Smooth muscle cell (in vitro differentiated cells): ENCODE measurements around the gene ANKLE2. TPM values are rescaled to one million over a fixed set of nuclear protein-coding genes. Genes with fewer than 3 reads are reported as not detected.

Experiments
- DNase-seq: peaks from one replicate; lab custom pipeline; 2025; ENCODE audit not compliant: unreplicated experiment; lab: John Stamatoyannopoulos, UW
- H2AFZ ChIP-seq: fragments of 200-600 bp; sonication (generic); 2 replicates; pipeline ENCODE4 v1.6.0; 2016; ENCODE audit warnings: antibody characterized with exemption, low read depth, mild to moderate bottlenecking
- H3F3A ChIP-seq: fragments of 200-600 bp; sonication (generic); 2 replicates; pipeline ENCODE4 v1.6.0; 2017; ENCODE audit warnings: antibody characterized with exemption, low read depth
- H3K27ac ChIP-seq: fragments of 200-600 bp; sonication (generic); 2 replicates; pipeline ENCODE4 v1.5.1; 2016; ENCODE audit warnings: low read depth, mild to moderate bottlenecking
- H3K27me3 ChIP-seq: fragments of 200-600 bp; sonication (generic); 2 replicates; pipeline ENCODE4 v1.6.1; 2016; ENCODE audit warnings: low read depth, mild to moderate bottlenecking
- H3K36me3 ChIP-seq: fragments of 200-600 bp; sonication (generic); 2 replicates; pipeline ENCODE4 v1.5.1; 2016; ENCODE audit warnings: low read depth
- H3K4me1 ChIP-seq: fragments of 200-600 bp; sonication (generic); 2 replicates; pipeline ENCODE4 v1.5.1; 2016; ENCODE audit warnings: low read depth
- H3K4me2 ChIP-seq: fragments of 200-600 bp; sonication (generic); 2 replicates; pipeline ENCODE4 v1.6.0; 2016; ENCODE audit warnings: mild to moderate bottlenecking
- H3K4me3 ChIP-seq: fragments of 200-600 bp; sonication (generic); 2 replicates; pipeline ENCODE4 v1.5.1; 2016; ENCODE audit warnings: mild to moderate bottlenecking
- H3K79me2 ChIP-seq: fragments of 200-600 bp; sonication (generic); 2 replicates; pipeline ENCODE4 v1.6.0; 2016; ENCODE audit warnings: low read depth, mild to moderate bottlenecking
- H3K9ac ChIP-seq: fragments of 200-600 bp; sonication (generic); 2 replicates; pipeline ENCODE4 v1.6.0; 2016; ENCODE audit warnings: low read depth
- H3K9me3 ChIP-seq: fragments of 200-600 bp; sonication (generic); replicated peaks from 2 replicates; pipeline ENCODE4 v1.5.1; 2016; ENCODE audit warnings: low read depth
- H4K20me1 ChIP-seq: fragments of 200-600 bp; sonication (generic); 2 replicates; pipeline ENCODE4 v1.6.0; 2016; ENCODE audit warnings: low read depth
- WGBS: methylation state at CpG from one replicate; pipeline ENCODE4 v1.1.7; 2016; ENCODE audit warnings: low lambda C conversion rate; 5-methylcytosine and 5-hydroxymethylcytosine counted together
- polyA plus RNA-seq: library from polyadenylated mRNA; unstranded; fragments of >200 nt; fragmentation: Nextera tagmentation; extraction: Ambion mirVana; gene quantifications from 2 replicates; pipeline ENCODE4 v1.2.1, GENCODE V29; 2016
- total RNA-seq: library from RNA; depleted of rRNA; stranded (reverse); fragments of >200 nt; gene quantifications from 2 replicates; pipeline ENCODE4 v1.2.3, GENCODE V29; 2014
- TF ChIP-seq, protein P1 (sequence below): fragments of 200-600 bp; sonication (generic); IDR thresholded peaks from 2 replicates; pipeline ENCODE4 v1.5.1; 2017; ENCODE audit warnings: borderline replicate concordance, mild to moderate bottlenecking, antibody characterized with exemption; ENCODE audit not compliant: insufficient read depth, poor library complexity, severe bottlenecking

Gene ANKLE2
- total and polyA plus RNA-seq, 2 experiments from 2014 or later, result 56.4 to 94.8 TPM

DNA sequence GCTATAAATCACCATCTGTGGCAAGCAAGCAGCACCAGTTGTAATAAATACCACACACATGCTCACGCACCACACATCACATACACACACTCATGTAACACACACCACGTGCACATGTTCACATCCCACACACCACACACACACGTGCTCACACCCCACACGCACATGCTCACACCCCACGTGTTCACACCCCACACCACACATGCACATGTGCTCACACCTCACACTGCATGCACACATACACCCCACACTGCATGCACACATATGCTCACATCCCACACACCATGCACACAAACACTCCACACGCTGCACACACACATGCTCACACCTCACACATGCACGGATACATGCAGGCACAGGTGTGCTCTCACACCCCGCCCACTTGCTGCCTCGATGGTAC lies 22.9 kb upstream of the ANKLE2 start:
- H3K4me2 ChIP-seq, result no peak overlapping the region
- no peaks in the 10 kb centered on the region for H3F3A ChIP-seq
- H3K79me2 ChIP-seq, result peaks cover 3% of the 10 kb centered on the region
- H4K20me1 ChIP-seq, result peaks cover 92% of the 10 kb centered on the region
- H3K27me3 ChIP-seq, result no peaks in the 10 kb centered on the region
- peaks cover 18% of the 10 kb centered on the region for H3K36me3 ChIP-seq
- H3K27ac ChIP-seq, result no peak overlapping the region
- WGBS, result 97% methylated on average over 9 of the region's 9 CpGs
- no peak for DNase-seq
- H3K4me1 ChIP-seq, result no peaks in the 10 kb centered on the region
- TF ChIP-seq, protein P1, sequence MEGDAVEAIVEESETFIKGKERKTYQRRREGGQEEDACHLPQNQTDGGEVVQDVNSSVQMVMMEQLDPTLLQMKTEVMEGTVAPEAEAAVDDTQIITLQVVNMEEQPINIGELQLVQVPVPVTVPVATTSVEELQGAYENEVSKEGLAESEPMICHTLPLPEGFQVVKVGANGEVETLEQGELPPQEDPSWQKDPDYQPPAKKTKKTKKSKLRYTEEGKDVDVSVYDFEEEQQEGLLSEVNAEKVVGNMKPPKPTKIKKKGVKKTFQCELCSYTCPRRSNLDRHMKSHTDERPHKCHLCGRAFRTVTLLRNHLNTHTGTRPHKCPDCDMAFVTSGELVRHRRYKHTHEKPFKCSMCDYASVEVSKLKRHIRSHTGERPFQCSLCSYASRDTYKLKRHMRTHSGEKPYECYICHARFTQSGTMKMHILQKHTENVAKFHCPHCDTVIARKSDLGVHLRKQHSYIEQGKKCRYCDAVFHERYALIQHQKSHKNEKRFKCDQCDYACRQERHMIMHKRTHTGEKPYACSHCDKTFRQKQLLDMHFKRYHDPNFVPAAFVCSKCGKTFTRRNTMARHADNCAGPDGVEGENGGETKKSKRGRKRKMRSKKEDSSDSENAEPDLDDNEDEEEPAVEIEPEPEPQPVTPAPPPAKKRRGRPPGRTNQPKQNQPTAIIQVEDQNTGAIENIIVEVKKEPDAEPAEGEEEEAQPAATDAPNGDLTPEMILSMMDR, result no peak
- no peak overlapping the region for H3K9ac ChIP-seq
- no peak overlapping the region for H2AFZ ChIP-seq
- no peaks in the 10 kb centered on the region for H3K9me3 ChIP-seq
- no peak overlapping the region for H3K4me3 ChIP-seq

DNA sequence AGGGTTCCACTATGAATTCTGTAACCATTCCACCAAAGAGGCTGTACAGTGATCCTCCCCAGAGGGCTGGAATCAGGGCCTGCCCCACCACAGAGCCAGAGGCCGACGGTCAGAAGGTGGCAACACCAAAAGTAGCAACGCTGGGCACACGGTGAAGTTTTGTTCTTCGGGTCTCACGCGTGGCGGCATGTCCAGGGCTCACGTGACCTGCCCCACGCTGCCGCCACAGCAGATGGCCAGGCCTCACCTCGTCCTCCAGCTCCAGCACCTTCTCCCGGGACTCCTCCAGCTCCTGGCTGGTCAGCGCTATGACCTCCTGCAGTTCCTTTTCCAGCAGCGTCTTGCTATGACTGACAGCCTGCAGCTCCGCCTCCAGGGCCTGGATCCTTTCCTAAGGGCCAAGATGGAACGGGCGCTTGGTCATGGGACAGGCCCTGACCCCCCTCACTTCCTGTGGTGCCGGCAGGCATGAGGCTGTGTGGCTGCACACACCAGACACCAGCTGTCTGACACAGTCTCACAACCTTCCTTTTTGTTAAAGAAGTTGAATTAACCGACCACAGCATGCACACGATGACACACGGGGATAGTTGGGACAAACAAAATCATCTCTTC lies 22.4 kb upstream of the ANKLE2 start:
- no peak for DNase-seq
- Histone ChIP-seq H3K79me2 (peaks cover 3% of the 10 kb centered on the region), H3K4me1 (no peaks in the 10 kb centered on the region), H3K9ac (no peak overlapping the region), H3F3A (no peaks in the 10 kb centered on the region), H3K27me3 (no peaks in the 10 kb centered on the region), H2AFZ (no peak overlapping the region), H3K4me2 (no peak overlapping the region), H3K36me3 (peaks cover 12% of the 10 kb centered on the region), H3K9me3 (no peaks in the 10 kb centered on the region), H3K27ac (no peak overlapping the region), H3K4me3 (no peak overlapping the region), H4K20me1 (peaks cover 92% of the 10 kb centered on the region)
- TF ChIP-seq, protein P1, result no peak
- WGBS, result 90% methylated on average over 20 of the region's 22 CpGs

DNA sequence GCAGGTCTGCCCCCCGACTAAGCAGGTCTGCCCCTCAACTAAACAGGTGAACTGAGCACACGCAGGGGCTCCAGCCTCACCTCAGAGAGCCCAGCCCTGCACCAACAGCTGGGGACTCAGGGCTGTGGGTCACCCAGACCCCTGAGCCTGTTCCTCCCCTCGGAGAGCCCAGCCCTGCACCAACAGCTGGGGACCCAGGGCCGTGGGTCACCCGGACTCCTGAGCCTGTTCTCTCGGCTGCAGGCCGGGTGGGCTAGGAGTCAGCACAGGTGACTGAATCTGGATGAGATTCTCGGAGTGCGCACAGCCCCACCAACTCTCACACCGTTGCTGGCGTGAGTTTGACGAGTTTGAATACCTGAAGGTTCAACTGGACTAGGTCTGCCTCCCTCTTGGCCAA lies 20.3 kb upstream of the ANKLE2 start:
- H2AFZ ChIP-seq, result no peak overlapping the region
- no peak overlapping the region for H3K4me2 ChIP-seq
- 92% methylated on average over 12 of the region's 12 CpGs for WGBS
- no peak for DNase-seq
- no peak overlapping the region for H3K27ac ChIP-seq
- no peak overlapping the region for H3K9ac ChIP-seq
- no peaks in the 10 kb centered on the region for H3K4me1 ChIP-seq
- peaks cover 96% of the 10 kb centered on the region for H4K20me1 ChIP-seq
- no peaks in the 10 kb centered on the region for H3K27me3 ChIP-seq
- no peak overlapping the region for H3K4me3 ChIP-seq
- TF ChIP-seq, protein P1, result no peak
- no peaks in the 10 kb centered on the region for H3K9me3 ChIP-seq
- no peaks in the 10 kb centered on the region for H3K79me2 ChIP-seq
- peaks cover 20% of the 10 kb centered on the region for H3K36me3 ChIP-seq
- H3F3A ChIP-seq, result no peaks in the 10 kb centered on the region

DNA sequence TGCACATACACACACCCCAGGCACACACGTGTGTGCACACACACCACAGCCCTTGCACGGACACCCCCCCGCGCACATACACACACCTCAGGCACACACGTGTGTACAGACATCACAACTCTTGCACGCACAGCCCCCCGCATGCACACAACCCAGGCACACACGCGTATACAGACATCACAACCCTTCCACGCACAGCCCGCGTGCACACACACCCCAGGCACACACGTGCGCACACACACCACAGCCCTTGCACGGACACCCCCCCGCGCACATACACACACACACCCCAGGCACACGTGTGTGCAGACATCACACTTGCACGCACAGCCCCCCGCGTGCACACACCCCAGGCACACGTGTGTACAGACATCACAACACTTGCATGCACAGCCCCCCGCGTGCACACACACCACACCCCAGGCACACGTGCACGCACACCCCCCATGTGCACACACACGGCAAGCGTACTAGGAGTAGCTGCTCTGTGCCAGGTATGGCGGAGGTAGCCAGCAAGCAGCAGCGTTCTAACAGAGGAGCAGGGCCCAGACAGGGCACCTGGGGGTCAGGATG lies 18.2 kb upstream of the ANKLE2 start:
- DNase-seq, result no peak
- Histone ChIP-seq H3K27ac (no peak overlapping the region), H3K79me2 (no peaks in the 10 kb centered on the region), H3F3A (peaks cover 2% of the 10 kb centered on the region), H3K9ac (no peak overlapping the region), H3K36me3 (peaks cover 20% of the 10 kb centered on the region), H3K4me3 (no peak overlapping the region), H3K4me1 (no peaks in the 10 kb centered on the region), H2AFZ (no peak overlapping the region), H3K9me3 (no peaks in the 10 kb centered on the region), H3K27me3 (no peaks in the 10 kb centered on the region), H3K4me2 (no peak overlapping the region), H4K20me1 (peaks cover 92% of the 10 kb centered on the region)
- TF ChIP-seq, protein P1, result no peak
- WGBS, result 98% methylated on average over 27 of the region's 30 CpGs
